ENCODE data around the gene CDK5R2. TPM values are rescaled to one million over a fixed set of nuclear protein-coding genes. Genes with fewer than 3 reads are reported as not detected.
"Not testable (repeated sequence)": the region's sequence is repeated elsewhere in the genome, so short reads cannot be mapped to it uniquely, and the experiment has no call there.

CDK5R2 gene
- 0.10 TPM for polyA plus RNA-seq (2013, experiment 1 of 2; ENCODE audit: insufficient read length)
- 0.05 TPM for polyA plus RNA-seq (2013, experiment 2 of 2; ENCODE audit: insufficient read length)

- DNase-seq: peak; percentile 70
Observed at GRCh38 chr2:218959141-218959731, at the start of gene CDK5R2. Gene CDK5R2, plus strand, starts transcription at chr2:218959666. Its CDS starts 155 bp downstream, at chr2:218959821.

GRCh38 chr2:218910741-218911140, 48.7 kb upstream of the CDK5R2 start:
- DNase-seq: no peak

GRCh38 chr2:218920504-218920903, 39.0 kb upstream of the CDK5R2 start:
- no peak for DNase-seq

- no peak for DNase-seq
Observed at GRCh38 chr2:218924757-218925156, 34.7 kb upstream of the CDK5R2 start.

- no peak for DNase-seq
Observed at GRCh38 chr2:218925434-218925833, 34.0 kb upstream of the CDK5R2 start.

GRCh38 chr2:218927422-218927821, 32.0 kb upstream of the CDK5R2 start:
- no peak for DNase-seq

- DNase-seq: no peak
Observed at GRCh38 chr2:218927876-218928275, 31.6 kb upstream of the CDK5R2 start.

GRCh38 chr2:218930488-218930887, 29.0 kb upstream of the CDK5R2 start:
- DNase-seq: not testable (repeated sequence)

- not testable (repeated sequence) for DNase-seq
Observed at GRCh38 chr2:218931751-218932150, 27.7 kb upstream of the CDK5R2 start.

- DNase-seq: no peak
Observed at GRCh38 chr2:218944759-218945404, 14.6 kb upstream of the CDK5R2 start.

GRCh38 chr2:218946621-218947020, 12.8 kb upstream of the CDK5R2 start:
- no peak for DNase-seq

GRCh38 chr2:218952160-218952559, 7.3 kb upstream of the CDK5R2 start:
- no peak for DNase-seq

- DNase-seq: no peak
Observed at GRCh38 chr2:218953366-218953954, 6.0 kb upstream of the CDK5R2 start.

GRCh38 chr2:218954541-218955300, 4.7 kb upstream of the CDK5R2 start:
- no peak for DNase-seq

- DNase-seq: no peak
Observed at GRCh38 chr2:218956039-218956438, 3.4 kb upstream of the CDK5R2 start.

GRCh38 chr2:218957671-218958070, 1.8 kb upstream of the CDK5R2 start:
- DNase-seq: no peak

GRCh38 chr2:218958276-218958675, 1.2 kb upstream of the CDK5R2 start:
- no peak for DNase-seq

GRCh38 chr2:218959761-218960308, 369 bp downstream of the CDK5R2 start:
- DNase-seq: no peak

GRCh38 chr2:218960309-218961165, 1.1 kb downstream of the CDK5R2 start:
- no peak for DNase-seq

GRCh38 chr2:218961229-218961628, 1.8 kb downstream of the CDK5R2 start:
- no peak for DNase-seq

GRCh38 chr2:218961651-218962570, 2.4 kb downstream of the CDK5R2 start:
- DNase-seq: no peak
